VCaP (cell line): Measurements from ENCODE around the gene BCAS3.
A peak's percentile ranks its signal among the peaks of the same experiment; 100 is the strongest.

Experiments
- H3K27ac ChIP-seq: fragments of 450-650 bp; 2 replicates; pipeline ENCODE4 v1.5.1; 2017
- CTCF ChIP-seq: fragments of 450-650 bp; conservative IDR thresholded peaks from 2 replicates; pipeline ENCODE4 v1.5.1; 2017; ENCODE audit warnings: mild to moderate bottlenecking, moderate library complexity

BCAS3 gene

GRCh38 chr17:61199431-61200338, 522.0 kb downstream of the BCAS3 start:
- no peak for TF ChIP-seq CTCF
- H3K27ac ChIP-seq: peak overlapping the region; percentile 49

GRCh38 chr17:61200339-61200715, 522.7 kb downstream of the BCAS3 start:
- no peak for TF ChIP-seq CTCF
- H3K27ac ChIP-seq: peak overlapping the region; percentile 49

- no peak overlapping the region for H3K27ac ChIP-seq
Measured at GRCh38 chr17:61201211-61201610, 523.6 kb downstream of the BCAS3 start.

GRCh38 chr17:61202564-61202963, 524.9 kb downstream of the BCAS3 start:
- TF ChIP-seq CTCF: no peak
- H3K27ac ChIP-seq: no peak overlapping the region

More at GRCh38 chr17:61201211-61201610, 523.6 kb downstream of the BCAS3 start:
- no peak for TF ChIP-seq CTCF

GRCh38 chr17:61203671-61204131, 526.0 kb downstream of the BCAS3 start:
- TF ChIP-seq CTCF: no peak

GRCh38 chr17:61204456-61204855, 526.8 kb downstream of the BCAS3 start:
- no peak for TF ChIP-seq CTCF
- no peak overlapping the region for H3K27ac ChIP-seq

More at GRCh38 chr17:61203671-61204131, 526.0 kb downstream of the BCAS3 start:
- no peak overlapping the region for H3K27ac ChIP-seq

GRCh38 chr17:61205401-61205800, 527.8 kb downstream of the BCAS3 start:
- no peak overlapping the region for H3K27ac ChIP-seq
- no peak for TF ChIP-seq CTCF
